ENCODE data around the gene ZBTB16.

The ZBTB16 gene

GRCh38 chr11:114063829-114064201 lies 4.3 kb downstream of the ZBTB16 start:
- DNase-seq (ENCODE audit: low read depth, low spot score) = no peak

GRCh38 chr11:114064216-114064615 lies 4.7 kb downstream of the ZBTB16 start:
- DNase-seq (ENCODE audit: low read depth, low spot score) = no peak

GRCh38 chr11:114065094-114065493 lies 5.6 kb downstream of the ZBTB16 start:
- no peak for DNase-seq (ENCODE audit: low read depth, low spot score)

- DNase-seq (ENCODE audit: low read depth, low spot score) = no peak
Measured at GRCh38 chr11:114066046-114066648, 6.6 kb downstream of the ZBTB16 start.

GRCh38 chr11:114068327-114068726 lies 8.8 kb downstream of the ZBTB16 start:
- DNase-seq (ENCODE audit: low read depth, low spot score) = no peak

GRCh38 chr11:114070464-114071139 lies 11.1 kb downstream of the ZBTB16 start:
- no peak for DNase-seq (ENCODE audit: low read depth, low spot score)

- no peak for DNase-seq (ENCODE audit: low read depth, low spot score)
Measured at GRCh38 chr11:114073007-114073827, 13.7 kb downstream of the ZBTB16 start.

GRCh38 chr11:114073828-114074381 lies 14.4 kb downstream of the ZBTB16 start:
- DNase-seq (ENCODE audit: low read depth, low spot score) = no peak

GRCh38 chr11:114074546-114075343 lies 15.2 kb downstream of the ZBTB16 start:
- no peak for DNase-seq (ENCODE audit: low read depth, low spot score)

- DNase-seq (ENCODE audit: low read depth, low spot score) = no peak
Measured at GRCh38 chr11:114075344-114075610, 15.8 kb downstream of the ZBTB16 start.

GRCh38 chr11:114075891-114076441 lies 16.5 kb downstream of the ZBTB16 start:
- no peak for DNase-seq (ENCODE audit: low read depth, low spot score)

- DNase-seq (ENCODE audit: low read depth, low spot score) = no peak
Measured at GRCh38 chr11:114076921-114077331, 17.4 kb downstream of the ZBTB16 start.

- DNase-seq (ENCODE audit: low read depth, low spot score) = no peak
Measured at GRCh38 chr11:114077482-114078305, 18.2 kb downstream of the ZBTB16 start.

GRCh38 chr11:114078423-114078822 lies 18.9 kb downstream of the ZBTB16 start:
- DNase-seq (ENCODE audit: low read depth, low spot score) = no peak

- DNase-seq (ENCODE audit: low read depth, low spot score) = no peak
Measured at GRCh38 chr11:114079511-114080065, 20.1 kb downstream of the ZBTB16 start.

GRCh38 chr11:114080219-114080618 lies 20.7 kb downstream of the ZBTB16 start:
- DNase-seq (ENCODE audit: low read depth, low spot score) = no peak

- DNase-seq (ENCODE audit: low read depth, low spot score) = no peak
Measured at GRCh38 chr11:114080769-114081168, 21.3 kb downstream of the ZBTB16 start.

- DNase-seq (ENCODE audit: low read depth, low spot score) = no peak
Measured at GRCh38 chr11:114081641-114082414, 22.3 kb downstream of the ZBTB16 start.

- DNase-seq (ENCODE audit: low read depth, low spot score) = no peak
Measured at GRCh38 chr11:114082415-114082748, 22.9 kb downstream of the ZBTB16 start.

- DNase-seq (ENCODE audit: low read depth, low spot score) = no peak
Measured at GRCh38 chr11:114082767-114083181, 23.3 kb downstream of the ZBTB16 start.

Data from activated naive CD8-positive, alpha-beta T cell treated with anti-CD3 and anti-CD28 coated beads, Interleukin-2, amount 50 U/mL, for 16 hours (primary cell).